Peyer's patch (tissue), 4 donors: ENCODE data around the gene FRMD4A. TPM values are rescaled to one million over a fixed set of nuclear protein-coding genes. Genes with fewer than 3 reads are reported as not detected.

Experiments
- DNase-seq, 3 donors: peaks; one replicate each; pipeline ENCODE4 v3.0.0-alpha.2; 2017 to 2019
- H3K27ac ChIP-seq, 4 donors: fragments of 200-600 bp; sonication (generic); one replicate each; pipeline ENCODE4 v1.5.1; 2016 to 2019
- H3K27me3 ChIP-seq, 2 donors: fragments of 200-600 bp; sonication (generic); one replicate each; pipeline ENCODE4 v1.5.1; 2019
- H3K36me3 ChIP-seq, 3 donors: fragments of 200-600 bp; sonication (generic); one replicate each; pipeline ENCODE4 v1.5.1; 2016 to 2019
- H3K4me1 ChIP-seq, 4 donors: fragments of 200-600 bp; sonication (generic); one replicate each; pipeline ENCODE4 v1.5.1; 2016 to 2019
- H3K4me3 ChIP-seq, 4 donors: fragments of 200-600 bp; sonication (generic); 1 replicate in 3 of 4; 2 replicates in 1 of 4; pipeline ENCODE4 v1.5.1; 2016 to 2019; ENCODE audit warnings: mild to moderate bottlenecking in 1 of 4
- H3K9me3 ChIP-seq, 4 donors: fragments of 200-600 bp; sonication (generic); one replicate each; pipeline ENCODE4 v1.5.1; 2016 to 2019; ENCODE audit warnings: mild to moderate bottlenecking in 1 of 4
- CTCF ChIP-seq, 6 experiments: fragments of 450-650 bp in 4 of 6; fragments of 200-600 bp in 2 of 6; sonication (generic) in 1 of 6; IDR thresholded peaks; one replicate each; pipeline ENCODE4 v1.5.1; 2017 to 2019; ENCODE audit warnings: antibody characterized with exemption in 6 of 6, mild to moderate bottlenecking in 3 of 6, moderate library complexity in 1 of 6
- POLR2A ChIP-seq, 2 donors: fragments of 450-650 bp; IDR thresholded peaks; one replicate each; pipeline ENCODE4 v1.5.1; 2017; ENCODE audit warnings: antibody characterized with exemption in 2 of 2, mild to moderate bottlenecking in 2 of 2, moderate library complexity in 2 of 2
- total RNA-seq, 4 donors: library from RNA; depleted of rRNA; stranded (reverse); fragments of >200 nt; gene quantifications; one replicate each; pipeline ENCODE4 v1.1.0, GENCODE V29; 2016

Gene FRMD4A
- total RNA-seq, 4 donors from 2014 or later = 3.0 to 47.9 (median 5.9) TPM

DNA sequence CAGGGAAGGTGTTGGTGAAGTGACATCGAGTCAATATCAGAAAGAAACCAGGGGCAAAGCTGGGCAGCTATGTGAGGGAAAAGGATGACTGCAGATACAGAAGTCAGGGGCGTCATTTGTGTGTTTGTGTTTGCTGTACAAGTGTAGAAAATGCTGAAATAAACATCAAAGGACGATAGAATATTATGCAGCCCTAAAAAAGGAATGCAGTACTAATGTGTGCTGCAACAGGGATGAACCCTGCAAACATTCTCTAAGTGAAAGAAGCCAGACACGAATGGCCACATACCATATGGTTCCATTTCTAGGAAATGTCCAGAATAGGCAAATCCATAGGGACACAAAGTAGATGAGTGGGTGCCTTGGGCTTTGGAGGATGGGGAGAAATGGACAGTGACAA, 610.0 kb downstream of the FRMD4A start:
- DNase-seq = no peak
- TF ChIP-seq CTCF (IDR thresholded peaks at IDR 0.05) (no peak), POLR2A (IDR thresholded peaks at IDR 0.05) (no peak)

GRCh38 chr10:13719425-13719824, 611.3 kb downstream of the FRMD4A start:
- no peak for DNase-seq
- H3K27ac ChIP-seq = peak overlapping the region in 2 of 4 donors; percentile 60 to 70
- no peak overlapping the region for H3K4me3 ChIP-seq

More for the DNA sequence above, 610.0 kb downstream of the FRMD4A start:
- Histone ChIP-seq H3K4me1 (peaks cover 0 to 12% (median 2%) of the 10 kb centered on the region in 4 donors), H3K4me3 (no peak overlapping the region), H3K36me3 (no peaks in the 10 kb centered on the region), H3K27ac (no peak overlapping the region), H3K9me3 (no peaks in the 10 kb centered on the region), H3K27me3 (no peaks in the 10 kb centered on the region)

DNA sequence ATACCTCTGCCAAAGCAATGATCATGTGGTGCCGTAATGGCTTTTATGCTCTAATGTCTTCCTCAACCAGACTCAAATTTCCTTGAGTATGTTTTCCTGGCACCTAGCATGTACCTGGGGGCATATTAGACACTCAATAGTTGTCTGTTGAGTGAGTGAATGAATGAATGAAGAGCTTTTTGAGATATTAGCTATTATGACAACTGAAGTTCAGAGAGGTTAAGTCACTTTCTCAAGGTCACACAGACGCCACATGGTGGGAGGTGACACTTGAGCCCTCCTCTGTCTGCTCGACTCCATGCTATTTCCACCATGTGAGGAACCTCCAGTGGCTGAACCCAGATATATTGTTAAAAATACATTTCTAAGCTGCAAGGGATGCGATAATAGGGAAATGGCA, 611.9 kb downstream of the FRMD4A start:
- Histone ChIP-seq H3K36me3 (no peaks in the 10 kb centered on the region), H3K27ac (peak overlapping the region in 3 of 4 donors; percentile 46 to 70 (median 60)), H3K27me3 (no peaks in the 10 kb centered on the region), H3K4me3 (no peak overlapping the region), H3K4me1 (peaks cover 0 to 12% (median 2%) of the 10 kb centered on the region in 4 donors), H3K9me3 (no peaks in the 10 kb centered on the region)
- no peak for TF ChIP-seq CTCF (IDR thresholded peaks at IDR 0.05)
- no peak for TF ChIP-seq POLR2A (IDR thresholded peaks at IDR 0.05)
- DNase-seq = no peak

More at GRCh38 chr10:13719425-13719824, 611.3 kb downstream of the FRMD4A start:
- Histone ChIP-seq H3K9me3 (no peaks in the 10 kb centered on the region), H3K36me3 (no peaks in the 10 kb centered on the region), H3K27me3 (no peaks in the 10 kb centered on the region), H3K4me1 (peaks cover 0 to 12% (median 2%) of the 10 kb centered on the region in 4 donors)
- TF ChIP-seq CTCF (IDR thresholded peaks at IDR 0.05) (no peak), POLR2A (IDR thresholded peaks at IDR 0.05) (no peak)

DNA sequence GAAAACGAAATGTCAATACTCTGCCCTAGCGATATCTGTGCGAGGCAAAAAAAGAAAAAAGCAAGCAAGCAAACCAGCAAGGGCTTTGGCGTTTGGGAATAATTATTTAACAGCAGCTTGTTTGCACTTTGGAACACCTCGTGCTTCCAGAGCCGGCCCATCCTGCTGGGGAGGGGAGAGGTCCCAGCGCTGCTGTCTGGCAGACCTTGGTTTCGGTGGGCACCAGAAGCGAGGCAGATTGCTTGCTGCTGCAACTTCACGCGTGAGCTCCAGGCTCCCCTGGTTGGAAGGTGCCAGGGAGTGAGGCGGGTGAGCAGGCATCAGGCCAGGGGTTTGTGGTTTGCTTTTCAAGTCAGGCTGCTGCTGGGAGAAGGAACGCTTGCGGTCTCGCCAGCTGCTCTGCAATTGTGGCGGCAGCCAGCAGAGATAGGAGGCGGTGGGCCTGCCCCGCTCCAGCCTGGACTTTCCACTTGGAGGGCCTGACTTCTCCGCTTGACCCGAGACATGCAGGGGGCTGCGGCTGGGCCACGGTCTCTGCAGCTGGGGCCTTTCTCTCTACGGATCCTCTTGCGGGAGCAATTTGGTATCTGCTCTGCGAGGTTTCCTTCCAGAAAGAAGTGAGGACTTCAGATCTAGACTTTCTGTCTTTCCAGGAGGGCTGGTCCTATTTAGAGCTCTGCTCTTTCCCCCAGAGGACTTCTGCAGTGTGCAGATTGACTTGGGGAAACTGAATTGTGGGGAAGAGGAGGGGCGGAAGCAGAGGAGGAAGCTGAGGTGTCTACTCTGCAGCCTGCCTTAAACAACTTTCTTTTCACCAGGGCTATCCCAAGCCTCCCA, 612.6 kb downstream of the FRMD4A start:
- Histone ChIP-seq H3K4me1 (peaks cover 0 to 12% (median 2%) of the 10 kb centered on the region in 4 donors), H3K36me3 (no peaks in the 10 kb centered on the region), H3K27me3 (no peaks in the 10 kb centered on the region), H3K4me3 (peak overlapping the region; percentile 8 to 51 (median 27)), H3K9me3 (no peaks in the 10 kb centered on the region), H3K27ac (peak overlapping the region in 3 of 4 donors; percentile 46 to 70 (median 60))
- TF ChIP-seq POLR2A (IDR thresholded peaks at IDR 0.05) = no peak
- no peak for TF ChIP-seq CTCF (IDR thresholded peaks at IDR 0.05)
- peak; percentile 18 to 71 (median 62) for DNase-seq

GRCh38 chr10:13717571-13717935, 613.2 kb downstream of the FRMD4A start:
- no peaks in the 10 kb centered on the region for H3K27me3 ChIP-seq
- DNase-seq = no peak
- no peaks in the 10 kb centered on the region for H3K9me3 ChIP-seq
- peak overlapping the region in 2 of 4 donors; percentile 28 to 51 for H3K4me3 ChIP-seq
- peaks cover 0 to 12% (median 2%) of the 10 kb centered on the region in 4 donors for H3K4me1 ChIP-seq
- TF ChIP-seq POLR2A (IDR thresholded peaks at IDR 0.05) (no peak), CTCF (IDR thresholded peaks at IDR 0.05) (no peak)
- no peaks in the 10 kb centered on the region for H3K36me3 ChIP-seq
- H3K27ac ChIP-seq = peak overlapping the region in 2 of 4 donors; percentile 60 to 70
